RPMI8226 (cell line): ENCODE data around the gene TXLNG.
"Not testable (repeated sequence)": the region's sequence is repeated elsewhere in the genome, so short reads cannot be mapped to it uniquely, and the experiment has no call there.

ENCODE experiments used
- DNase-seq: peaks from one replicate; pipeline ENCODE4 v3.0.0-alpha.2; 2015

TXLNG gene

DNA sequence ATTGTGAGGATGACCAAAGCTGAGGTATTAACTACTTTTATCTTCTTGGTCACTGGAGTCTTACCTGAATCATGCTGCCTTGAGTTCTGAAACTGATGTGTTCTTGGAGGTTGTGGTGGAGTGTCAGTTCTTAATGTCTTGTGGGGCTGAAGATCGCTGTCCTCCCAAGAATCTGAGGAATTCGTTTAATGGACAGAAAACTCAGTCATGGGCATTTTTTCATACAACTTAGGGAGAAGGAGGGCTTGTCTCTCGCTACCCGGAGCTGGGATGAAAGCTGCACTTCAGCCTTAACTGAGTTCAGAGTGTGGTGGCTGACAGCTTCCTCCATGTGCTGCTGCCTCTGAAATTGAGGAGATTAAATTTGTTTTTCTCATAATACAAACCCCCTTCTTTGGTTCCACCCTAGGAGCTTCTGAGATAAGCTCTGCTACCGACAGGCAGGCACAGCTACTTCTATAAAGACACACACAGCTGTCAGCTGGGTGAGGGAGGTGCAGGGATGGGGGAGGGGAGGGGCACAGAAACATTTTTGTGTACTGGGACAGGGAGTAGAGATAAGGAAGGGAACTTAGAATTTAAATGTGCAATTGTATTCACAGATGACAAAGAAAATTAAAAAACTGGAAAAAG is 53.1 kb downstream of the TXLNG start:
- no peak for DNase-seq

DNA sequence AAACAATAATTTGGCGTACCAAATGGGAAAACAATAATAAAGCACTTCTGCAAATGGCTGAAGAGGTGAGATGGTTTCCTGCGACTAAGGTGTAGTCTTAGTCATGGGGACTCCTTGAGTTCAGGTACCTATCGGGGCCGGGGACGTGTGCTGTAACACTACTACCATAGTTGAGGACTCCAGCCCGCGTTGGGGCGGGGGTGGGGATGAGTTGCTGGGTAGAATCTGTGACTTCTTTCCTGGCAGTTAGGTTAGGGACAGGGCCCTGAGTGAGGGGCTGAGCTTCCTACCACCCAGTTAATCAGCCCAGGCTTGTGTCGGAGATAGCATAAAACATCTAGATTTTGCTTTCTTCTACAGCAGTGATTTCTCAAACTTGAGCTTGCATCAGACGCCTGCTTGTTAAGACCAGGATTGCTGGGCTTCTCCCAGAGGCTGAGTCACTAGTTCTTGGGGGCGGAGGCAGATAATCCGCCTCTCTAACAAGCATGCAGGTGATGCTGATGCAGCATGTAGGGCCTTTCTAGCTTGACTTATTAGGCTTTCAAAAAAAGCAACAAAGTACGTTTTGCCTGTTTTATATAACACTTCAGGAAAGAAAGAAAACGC is 53.7 kb downstream of the TXLNG start:
- no peak for DNase-seq

DNA sequence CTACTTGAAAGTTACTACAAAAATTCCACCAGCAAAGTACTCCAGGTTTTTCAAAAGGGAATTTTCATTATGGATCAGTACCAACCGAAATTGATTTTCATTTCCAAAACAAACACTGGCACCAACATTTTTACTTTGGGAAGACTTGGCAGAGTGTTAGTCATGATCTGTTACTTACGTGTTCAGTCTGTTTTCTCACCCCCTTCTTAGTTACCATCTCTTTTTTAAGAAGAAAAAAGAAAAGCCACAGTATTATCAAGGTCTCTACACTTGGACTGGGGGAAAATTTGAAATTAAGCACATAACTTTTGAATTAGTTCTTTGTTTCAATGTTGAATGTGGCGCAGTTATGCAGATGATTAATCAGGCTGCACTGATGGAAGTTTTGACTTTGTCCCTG is 56.4 kb downstream of the TXLNG start:
- DNase-seq, result no peak

GRCh38 chrX:16843208-16843909 is 57.1 kb downstream of the TXLNG start:
- DNase-seq, result no peak

GRCh38 chrX:16845686-16846085 is 59.4 kb downstream of the TXLNG start:
- DNase-seq, result no peak

- DNase-seq, result no peak
Observed at GRCh38 chrX:16848541-16848940, 62.3 kb downstream of the TXLNG start.

DNA sequence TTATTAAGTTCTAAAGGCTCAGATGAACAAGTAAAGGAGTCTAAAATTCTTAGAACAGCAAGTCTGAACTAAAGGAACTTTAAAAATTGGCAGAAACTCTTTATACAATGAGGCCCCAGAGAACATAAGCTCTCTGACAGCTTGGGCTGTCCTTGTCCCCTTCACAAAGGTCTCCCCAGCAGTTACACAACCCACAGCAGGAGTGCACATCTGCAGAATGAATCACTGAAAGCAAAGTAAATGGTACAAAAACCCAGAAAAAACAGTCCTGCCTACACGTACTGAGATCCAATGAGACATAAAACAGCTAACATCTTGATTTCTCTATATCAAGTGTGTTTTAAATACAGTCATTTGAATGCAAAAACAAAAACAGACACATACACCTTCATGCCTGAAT is 65.2 kb downstream of the TXLNG start:
- no peak for DNase-seq

DNA sequence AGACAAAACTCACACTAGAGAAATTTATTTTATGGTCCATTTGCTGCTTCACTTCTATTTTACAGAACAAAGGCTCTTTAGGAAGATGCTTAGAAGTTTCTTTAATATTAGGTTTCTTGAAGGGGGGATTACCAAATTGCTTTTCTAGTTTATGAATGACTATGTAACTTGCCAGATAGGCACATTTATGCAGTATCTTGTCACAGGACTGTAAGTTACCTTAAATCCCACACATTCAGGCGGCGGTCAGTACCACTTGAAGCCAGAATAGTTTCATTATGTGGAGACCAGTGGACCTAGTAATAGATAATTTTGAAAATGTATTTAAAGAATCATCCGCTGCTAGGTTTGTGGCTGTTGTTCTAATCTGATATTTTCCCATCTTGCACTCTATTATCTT is 65.6 kb downstream of the TXLNG start:
- no peak for DNase-seq

DNA sequence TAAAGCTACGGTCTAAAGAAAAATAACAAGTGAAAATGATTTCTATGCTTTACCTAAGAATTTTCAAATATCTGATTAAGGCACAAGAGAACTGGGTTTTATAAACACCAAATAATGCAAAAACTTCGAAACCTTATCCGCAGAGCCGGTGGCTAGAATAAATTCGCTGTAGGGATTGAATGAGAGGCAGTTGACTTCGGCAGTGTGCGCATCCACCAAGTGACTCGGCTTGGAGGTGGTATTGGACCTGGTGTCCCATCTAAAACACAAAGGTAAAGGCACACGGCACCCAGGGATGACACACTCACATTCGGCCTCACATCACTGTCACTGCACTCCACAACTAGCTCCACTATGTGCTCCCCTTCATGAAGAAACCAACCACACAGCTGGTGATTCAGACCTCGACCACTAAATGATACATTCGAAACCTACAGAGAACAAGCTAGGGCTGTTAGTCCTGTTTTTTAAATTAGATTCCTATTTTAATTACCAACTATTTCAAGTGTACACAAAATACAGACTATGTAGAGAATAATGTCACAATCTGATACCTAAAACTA is 66.4 kb downstream of the TXLNG start:
- no peak for DNase-seq

- no peak for DNase-seq
Observed at GRCh38 chrX:16853537-16853936, 67.3 kb downstream of the TXLNG start.

GRCh38 chrX:16855363-16856075 is 69.3 kb downstream of the TXLNG start:
- no peak for DNase-seq

DNA sequence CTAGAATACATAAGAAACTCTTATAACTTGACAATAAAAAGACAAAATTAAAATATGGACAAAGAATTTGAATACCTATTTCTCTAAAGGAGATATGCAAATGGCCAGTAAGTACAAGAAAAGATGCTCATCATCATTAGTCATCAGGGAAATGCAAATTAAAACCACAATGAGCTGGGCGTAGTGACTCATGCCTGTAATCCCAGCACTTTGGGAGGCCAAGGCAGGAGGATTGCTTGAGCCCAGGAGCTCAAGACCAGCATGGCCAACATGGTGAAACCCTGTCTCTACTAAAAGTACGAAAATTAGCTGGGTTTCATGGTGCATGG is 69.8 kb downstream of the TXLNG start:
- DNase-seq, result not testable (repeated sequence)

- no peak for DNase-seq
Observed at GRCh38 chrX:16856744-16857143, 70.5 kb downstream of the TXLNG start.

GRCh38 chrX:16862829-16863228 is 76.6 kb downstream of the TXLNG start:
- no peak for DNase-seq

DNA sequence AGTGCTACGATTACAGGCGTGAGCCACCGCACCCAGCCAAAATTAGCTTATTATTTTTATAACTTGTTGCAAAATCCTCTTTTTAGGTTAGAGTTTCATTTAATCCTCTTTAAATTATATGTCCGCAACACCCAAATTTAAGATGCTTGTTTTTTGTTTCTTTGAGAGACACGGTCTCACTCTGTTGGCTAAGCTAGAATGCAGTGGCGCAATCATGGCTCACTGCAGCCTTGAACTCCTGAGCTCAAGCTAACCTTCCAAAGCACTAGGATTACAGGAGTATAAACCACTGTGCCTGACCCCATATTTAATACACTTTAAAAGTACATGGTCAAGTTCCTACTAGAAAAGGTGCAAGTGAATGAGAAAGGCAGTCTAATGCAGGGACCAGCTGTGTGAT is 81.7 kb downstream of the TXLNG start:
- DNase-seq, result no peak

DNA sequence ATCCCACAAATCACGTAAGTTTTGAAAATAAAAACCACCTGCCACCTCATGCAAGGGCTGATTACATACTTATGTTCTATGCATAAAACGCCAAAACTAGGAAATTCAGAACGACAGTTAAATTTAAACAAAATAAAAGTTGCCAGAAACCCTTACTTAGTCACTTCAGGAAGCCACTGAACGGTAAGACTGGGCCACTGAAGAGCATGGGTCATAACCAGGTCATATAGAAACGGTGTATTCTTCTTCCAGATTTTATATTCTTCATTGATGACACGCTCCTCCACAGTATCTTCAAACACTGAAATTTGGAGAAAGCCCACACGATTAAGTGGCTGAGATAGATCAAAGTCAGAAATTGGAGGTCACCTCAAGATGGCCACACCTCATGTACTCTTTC is 82.7 kb downstream of the TXLNG start:
- peak; percentile 7 for DNase-seq

GRCh38 chrX:16869393-16870094 is 83.3 kb downstream of the TXLNG start:
- DNase-seq, result peak; percentile 64

DNA sequence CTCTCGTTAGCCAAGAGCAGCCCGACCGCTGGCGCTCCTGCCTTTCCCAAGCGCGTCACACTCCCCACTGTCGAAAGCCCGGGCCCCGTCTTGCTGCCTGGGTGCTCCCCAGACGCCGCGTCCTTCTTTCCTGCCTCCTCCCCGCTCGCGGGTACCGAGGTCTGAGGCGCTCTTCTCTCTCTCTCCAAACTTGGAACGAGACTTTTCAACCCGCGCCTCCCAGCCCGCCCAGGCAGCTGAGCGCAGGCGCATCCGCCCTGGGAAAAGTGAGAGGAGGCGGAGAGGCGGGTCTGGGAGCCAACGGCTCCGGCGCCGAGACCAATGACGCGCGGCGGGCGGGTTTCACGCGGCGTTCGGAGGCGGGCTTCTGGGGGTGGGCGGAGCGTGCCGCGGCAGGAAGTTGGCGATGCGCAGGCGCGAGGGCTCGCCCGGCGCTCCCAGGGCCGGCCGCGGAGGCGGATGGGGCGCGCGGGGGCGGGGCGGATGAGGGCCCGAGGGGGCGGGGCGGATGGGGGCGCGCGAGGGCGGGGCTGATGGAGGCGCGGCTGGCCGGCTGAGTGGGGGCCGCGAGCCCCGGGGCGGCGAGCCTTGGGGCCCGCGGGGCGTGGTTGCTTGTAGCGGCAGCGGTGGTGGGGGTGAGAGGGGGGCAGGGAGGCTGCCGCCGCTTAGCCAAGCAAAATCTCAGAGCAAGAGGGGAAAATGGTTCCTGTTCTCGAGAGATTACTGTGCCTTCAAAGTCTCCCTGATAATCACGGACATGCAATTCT is 84.0 kb downstream of the TXLNG start, which contains the start of gene RBBP7:
Gene RBBP7 (minus strand): TSS at position 268 of the 767 bp plus-strand sequence. CDS start 309 bp downstream, outside the sequence.
- DNase-seq, result peak; percentile 94

- DNase-seq, result no peak
Observed at GRCh38 chrX:16870862-16871815, 84.9 kb downstream of the TXLNG start.

DNA sequence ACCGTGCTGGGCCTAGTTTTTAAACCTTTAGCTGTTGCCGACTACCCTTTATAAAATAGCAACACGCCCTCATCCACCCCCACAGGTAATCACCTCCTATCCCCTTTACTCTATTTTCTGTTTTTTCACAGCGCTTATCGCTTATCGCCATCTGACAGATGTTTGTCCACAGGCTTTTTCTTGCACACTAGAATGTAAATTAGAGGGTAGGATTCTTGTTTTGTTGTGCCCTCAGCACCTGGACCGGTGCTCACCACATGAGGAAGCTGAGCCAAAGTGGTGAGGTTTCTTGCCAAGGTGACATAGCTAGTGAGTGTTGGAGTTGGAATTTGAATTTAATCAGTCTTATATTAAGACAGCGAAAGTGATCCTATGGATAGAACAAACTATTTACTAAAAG is 86.8 kb downstream of the TXLNG start:
- DNase-seq, result peak; percentile 32
